Fibroblast of lung (primary cell): ENCODE data around the gene TBL1XR1. TPM values are rescaled to one million over a fixed set of nuclear protein-coding genes. Genes with fewer than 3 reads are reported as not detected.

Source experiments
- DNase-seq, 2 donors: peaks; one replicate each; pipeline versions ENCODE4 v3.0.0 to v3.0.0-alpha.2; 2010; ENCODE audit warnings: low read depth in 2 of 2
- H2AFZ ChIP-seq: 2 replicates; pipeline ENCODE4 v1.5.1; 2012; ENCODE audit warnings: low read length, control low read depth, inconsistent platforms
- H3K27ac ChIP-seq: 2 replicates; pipeline ENCODE4 v1.5.1; 2011; ENCODE audit warnings: low read length, control low read depth; ENCODE audit not compliant: insufficient read depth
- H3K27me3 ChIP-seq: 2 replicates; pipeline ENCODE4 v1.5.1; 2011; ENCODE audit warnings: mild to moderate bottlenecking, low read length; ENCODE audit not compliant: control insufficient read depth, insufficient read depth
- H3K36me3 ChIP-seq: 2 replicates; pipeline ENCODE4 v1.5.1; 2011; ENCODE audit warnings: low read length; ENCODE audit not compliant: control insufficient read depth, insufficient read depth
- H3K4me1 ChIP-seq: 2 replicates; pipeline ENCODE4 v1.5.1; 2011; ENCODE audit warnings: low read length; ENCODE audit not compliant: control insufficient read depth, insufficient read depth; ENCODE audit errors: extremely low read depth
- H3K4me2 ChIP-seq: 2 replicates; pipeline ENCODE4 v1.5.1; 2011; ENCODE audit warnings: low read length, control low read depth; ENCODE audit not compliant: insufficient read depth; ENCODE audit errors: extremely low read depth
- H3K4me3 ChIP-seq, 4 experiments: fragments of 200-600 bp in 1 of 4; sonication (generic) in 1 of 4; replicated peaks in 1 of 4; 2 replicates each; pipeline ENCODE4 v1.5.1; 2011 to 2016; ENCODE audit warnings: low read length in 4 of 4, low read depth in 3 of 4, mild to moderate bottlenecking in 3 of 4, control low read depth in 2 of 4, inconsistent platforms in 1 of 4, mixed read lengths in 1 of 4; ENCODE audit not compliant: insufficient read depth in 1 of 4; ENCODE audit errors: control extremely low read depth in 1 of 4
- H3K79me2 ChIP-seq: 2 replicates; pipeline ENCODE4 v1.5.1; 2012; ENCODE audit warnings: mild to moderate bottlenecking, low read length, inconsistent platforms; ENCODE audit not compliant: control insufficient read depth, insufficient read depth
- H3K9ac ChIP-seq: 2 replicates; pipeline ENCODE4 v1.5.1; 2011; ENCODE audit warnings: mild to moderate bottlenecking, low read length, control low read depth; ENCODE audit not compliant: insufficient read depth
- H3K9me3 ChIP-seq: 2 replicates; pipeline ENCODE4 v1.5.1; 2012; ENCODE audit warnings: low read depth, low read length; ENCODE audit not compliant: control insufficient read depth, insufficient read depth
- H4K20me1 ChIP-seq: 2 replicates; pipeline ENCODE4 v1.5.1; 2011; ENCODE audit warnings: low read length; ENCODE audit not compliant: control insufficient read depth, insufficient read depth; ENCODE audit errors: extremely low read depth
- CTCF ChIP-seq, 2 donors: IDR thresholded peaks in 1 of 2; conservative IDR thresholded peaks in 1 of 2; 1 replicate in 1 of 2; 2 replicates in 1 of 2; pipeline ENCODE4 v1.5.1; 2011 to 2012; ENCODE audit warnings: low read length in 2 of 2, control low read depth in 1 of 2, inconsistent platforms in 1 of 2, low read depth in 1 of 2, mild to moderate bottlenecking in 1 of 2
- EZH2 ChIP-seq: IDR thresholded peaks from 2 replicates; pipeline ENCODE4 v1.5.1; 2012; ENCODE audit warnings: low read length, control low read depth, mild to moderate bottlenecking; ENCODE audit errors: missing control alignments
- polyA plus RNA-seq, 2 donors: library from polyadenylated mRNA; depleted of rRNA in 1 of 2; stranded (reverse) in 1 of 2; unstranded in 1 of 2; fragments of >200 nt; gene quantifications; 2 replicates each; pipeline ENCODE4 v1.2.1, GENCODE V29; 2011 to 2012; ENCODE audit warnings: missing spikeins in 1 of 2
- total RNA-seq: library from RNA; depleted of rRNA; stranded (reverse); fragments of >200 nt; gene quantifications from 2 replicates; pipeline ENCODE4 v1.2.1, GENCODE V29; 2014

The TBL1XR1 gene
- total and polyA plus RNA-seq, 2 donors (not counting 1 experiment from before 2014, with no cell fraction given) = 115 to 369 TPM

- peak in 1 of 2 donors; percentile 21 for DNase-seq
- H3K4me3 ChIP-seq = no peak overlapping the region
- no peak overlapping the region for H3K27ac ChIP-seq
- no peaks in the 10 kb centered on the region for H4K20me1 ChIP-seq
- TF ChIP-seq CTCF (conservative IDR thresholded peaks at IDR 0.05 in 1 of 2, IDR thresholded peaks at IDR 0.05 in 1 of 2; ENCODE audit: low read depth in 1 of 2, low read length in 2 of 2) = no peak
- no peak for TF ChIP-seq EZH2
- H3K9me3 ChIP-seq = no peaks in the 10 kb centered on the region
- no peak overlapping the region for H2AFZ ChIP-seq
- H3K9ac ChIP-seq = no peak overlapping the region
- H3K4me1 ChIP-seq = no peaks in the 10 kb centered on the region
- H3K36me3 ChIP-seq = no peaks in the 10 kb centered on the region
- H3K79me2 ChIP-seq = no peaks in the 10 kb centered on the region
- H3K27me3 ChIP-seq = no peaks in the 10 kb centered on the region
- no peak overlapping the region for H3K4me2 ChIP-seq
Observed at GRCh38 chr3:177229791-177230190, 32.5 kb upstream of the TBL1XR1 start.

GRCh38 chr3:177228601-177229190 lies 31.4 kb upstream of the TBL1XR1 start:
- TF ChIP-seq EZH2 (no peak), CTCF (conservative IDR thresholded peaks at IDR 0.05 in 1 of 2, IDR thresholded peaks at IDR 0.05 in 1 of 2; ENCODE audit: low read depth in 1 of 2, low read length in 2 of 2) (no peak)
- Histone ChIP-seq H3K9me3 (no peaks in the 10 kb centered on the region), H4K20me1 (no peaks in the 10 kb centered on the region), H3K36me3 (no peaks in the 10 kb centered on the region), H3K9ac (no peak overlapping the region), H3K4me3 (no peak overlapping the region), H3K27ac (no peak overlapping the region), H3K4me2 (no peak overlapping the region), H3K79me2 (no peaks in the 10 kb centered on the region), H3K27me3 (no peaks in the 10 kb centered on the region), H2AFZ (no peak overlapping the region), H3K4me1 (no peaks in the 10 kb centered on the region)
- DNase-seq = no peak

- no peaks in the 10 kb centered on the region for H3K27me3 ChIP-seq
- no peak overlapping the region for H3K27ac ChIP-seq
- no peak overlapping the region for H2AFZ ChIP-seq
- H3K9ac ChIP-seq = no peak overlapping the region
- TF ChIP-seq EZH2 = no peak
- no peak for TF ChIP-seq CTCF (conservative IDR thresholded peaks at IDR 0.05 in 1 of 2, IDR thresholded peaks at IDR 0.05 in 1 of 2; ENCODE audit: low read depth in 1 of 2, low read length in 2 of 2)
- H3K4me3 ChIP-seq = no peak overlapping the region
- H3K4me1 ChIP-seq = no peaks in the 10 kb centered on the region
- no peak overlapping the region for H3K4me2 ChIP-seq
- H3K9me3 ChIP-seq = no peaks in the 10 kb centered on the region
- H3K79me2 ChIP-seq = no peaks in the 10 kb centered on the region
- no peaks in the 10 kb centered on the region for H3K36me3 ChIP-seq
- DNase-seq = no peak
- no peaks in the 10 kb centered on the region for H4K20me1 ChIP-seq
Observed at GRCh38 chr3:177224414-177224813, 27.1 kb upstream of the TBL1XR1 start.
